ENCODE measurements around the gene ATRIP.

The ATRIP gene

GRCh38 chr3:48410205-48411040 lies 36.1 kb upstream of the ATRIP start:
- no peaks in the 10 kb centered on the region for H3K9me3 ChIP-seq (replicated peaks; ENCODE audit: insufficient read depth, low read length)
- DNase-seq, result no peak
- peaks cover 15% of the 10 kb centered on the region; the same call in 1 of the 2 replicates for H3K27me3 ChIP-seq (replicated peaks; ENCODE audit: insufficient read depth, low read length)
- no peak overlapping the region for H2AFZ ChIP-seq (ENCODE audit: low read length)
- H3F3A ChIP-seq (ENCODE audit: insufficient read depth, low read length), result no peaks in the 10 kb centered on the region
- H4K20me1 ChIP-seq (ENCODE audit: insufficient read depth, low read length), result no peaks in the 10 kb centered on the region
- H3K9ac ChIP-seq (ENCODE audit: low read length), result no peak overlapping the region
- H3K4me2 ChIP-seq (ENCODE audit: low read depth, low read length), result no peak overlapping the region
- no peaks in the 10 kb centered on the region for H3K4me1 ChIP-seq (ENCODE audit: low read length)
- H3K4me3 ChIP-seq (ENCODE audit: low read length), result no peak overlapping the region
- no peaks in the 10 kb centered on the region for H3K79me2 ChIP-seq (ENCODE audit: low read length)
- H3K9me2 ChIP-seq (replicated peaks; ENCODE audit: insufficient read depth, low read length), result no peaks in the 10 kb centered on the region
- H3K36me3 ChIP-seq (replicated peaks; ENCODE audit: insufficient read depth, low read length), result no peaks in the 10 kb centered on the region
- TF ChIP-seq EZH2 (optimal IDR thresholded peaks at IDR 0.05; ENCODE audit: low read depth, low read length) (no peak), CTCF (IDR thresholded peaks at IDR 0.05; ENCODE audit: low read length) (no peak), EZH2phosphoT487 (IDR thresholded peaks at IDR 0.05; ENCODE audit: low read length) (no peak)
- no peak overlapping the region for H3K27ac ChIP-seq (ENCODE audit: low read length)

GRCh38 chr3:48411041-48411588 lies 35.4 kb upstream of the ATRIP start:
- Histone ChIP-seq H3K9me3 (replicated peaks; ENCODE audit: insufficient read depth, low read length) (no peaks in the 10 kb centered on the region), H3F3A (ENCODE audit: insufficient read depth, low read length) (no peaks in the 10 kb centered on the region), H3K27me3 (replicated peaks; ENCODE audit: insufficient read depth, low read length) (peaks cover 19% of the 10 kb centered on the region), H4K20me1 (ENCODE audit: insufficient read depth, low read length) (no peaks in the 10 kb centered on the region), H3K27ac (ENCODE audit: low read length) (no peak overlapping the region), H3K79me2 (ENCODE audit: low read length) (no peaks in the 10 kb centered on the region), H3K9me2 (replicated peaks; ENCODE audit: insufficient read depth, low read length) (no peaks in the 10 kb centered on the region), H3K4me1 (ENCODE audit: low read length) (no peaks in the 10 kb centered on the region), H3K9ac (ENCODE audit: low read length) (no peak overlapping the region), H3K36me3 (replicated peaks; ENCODE audit: insufficient read depth, low read length) (no peaks in the 10 kb centered on the region), H3K4me2 (ENCODE audit: low read depth, low read length) (no peak overlapping the region), H2AFZ (ENCODE audit: low read length) (no peak overlapping the region), H3K4me3 (ENCODE audit: low read length) (no peak overlapping the region)
- no peak for TF ChIP-seq EZH2 (optimal IDR thresholded peaks at IDR 0.05; ENCODE audit: low read depth, low read length)
- TF ChIP-seq CTCF (IDR thresholded peaks at IDR 0.05; ENCODE audit: low read length), result no peak
- no peak for TF ChIP-seq EZH2phosphoT487 (IDR thresholded peaks at IDR 0.05; ENCODE audit: low read length)
- DNase-seq, result no peak

- H3K27ac ChIP-seq (ENCODE audit: low read length), result no peak overlapping the region
- no peaks in the 10 kb centered on the region for H3K36me3 ChIP-seq (replicated peaks; ENCODE audit: insufficient read depth, low read length)
- H3K9ac ChIP-seq (ENCODE audit: low read length), result no peak overlapping the region
These were observed 34.7 kb upstream of the ATRIP start for GRCh38 chr3:48411606-48412374.

More at GRCh38 chr3:48411606-48412374, 34.7 kb upstream of the ATRIP start:
- Histone ChIP-seq H3K4me3 (ENCODE audit: low read length) (no peak overlapping the region), H4K20me1 (ENCODE audit: insufficient read depth, low read length) (no peaks in the 10 kb centered on the region), H3K4me1 (ENCODE audit: low read length) (no peaks in the 10 kb centered on the region), H3K27me3 (replicated peaks; ENCODE audit: insufficient read depth, low read length) (peaks cover 26% of the 10 kb centered on the region), H3K9me2 (replicated peaks; ENCODE audit: insufficient read depth, low read length) (no peaks in the 10 kb centered on the region), H3K9me3 (replicated peaks; ENCODE audit: insufficient read depth, low read length) (no peaks in the 10 kb centered on the region), H3F3A (ENCODE audit: insufficient read depth, low read length) (no peaks in the 10 kb centered on the region), H2AFZ (ENCODE audit: low read length) (no peak overlapping the region), H3K4me2 (ENCODE audit: low read depth, low read length) (no peak overlapping the region), H3K79me2 (ENCODE audit: low read length) (no peaks in the 10 kb centered on the region)
- TF ChIP-seq EZH2 (optimal IDR thresholded peaks at IDR 0.05; ENCODE audit: low read depth, low read length), result no peak
- TF ChIP-seq CTCF (IDR thresholded peaks at IDR 0.05; ENCODE audit: low read length), result no peak
- TF ChIP-seq EZH2phosphoT487 (IDR thresholded peaks at IDR 0.05; ENCODE audit: low read length), result no peak
- no peak for DNase-seq

All from MM.1S (cell line).